GM19452 (cell line): ENCODE data around the gene SMG7.
A peak's percentile ranks its signal among the peaks of the same experiment; 100 is the strongest.

Experiments used
- ATAC-seq: cut with Tn5 transposase; IDR thresholded peaks from one replicate; pipeline ENCODE4 v1.9.1; 2021; ENCODE audit not compliant: unreplicated experiment

Gene SMG7

DNA sequence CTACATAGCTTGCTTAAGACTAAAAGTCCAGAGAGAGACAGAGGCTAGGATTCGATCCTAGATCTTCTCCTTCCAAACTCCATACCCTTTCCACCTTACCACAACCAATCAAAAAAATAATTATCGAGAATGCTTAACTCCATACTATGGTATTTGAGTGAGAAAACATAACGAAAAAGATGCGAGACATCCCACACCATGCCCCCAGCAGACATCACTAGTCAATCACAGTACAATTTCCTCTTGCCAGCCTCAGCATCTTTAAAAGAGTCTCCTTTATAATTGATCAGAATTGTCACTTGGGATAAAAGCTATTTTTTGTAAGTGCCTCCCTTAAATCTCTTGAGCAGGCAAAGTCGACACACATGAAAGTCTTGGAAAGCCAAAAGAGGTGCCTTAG is 117.1 kb downstream of the SMG7 start:
- ATAC-seq, result no peak

DNA sequence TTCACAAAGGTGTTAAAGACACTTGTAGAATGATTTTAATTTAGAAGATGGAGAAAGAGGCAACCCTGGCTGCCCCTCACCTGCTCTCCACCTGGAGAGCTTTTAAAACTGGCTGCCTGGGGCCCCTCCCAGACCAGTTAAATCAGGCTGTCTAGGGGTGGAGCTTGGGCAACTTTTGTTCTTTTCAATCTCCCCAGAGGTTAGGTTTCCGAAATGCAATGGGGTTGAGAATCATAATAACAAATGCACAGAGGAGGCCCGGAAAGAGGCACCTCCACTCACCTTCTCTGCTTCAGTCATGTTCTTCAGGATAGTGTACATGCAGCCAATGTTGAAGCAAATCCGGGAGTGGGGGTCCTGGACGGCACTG is 117.6 kb downstream of the SMG7 start:
- no peak for ATAC-seq

DNA sequence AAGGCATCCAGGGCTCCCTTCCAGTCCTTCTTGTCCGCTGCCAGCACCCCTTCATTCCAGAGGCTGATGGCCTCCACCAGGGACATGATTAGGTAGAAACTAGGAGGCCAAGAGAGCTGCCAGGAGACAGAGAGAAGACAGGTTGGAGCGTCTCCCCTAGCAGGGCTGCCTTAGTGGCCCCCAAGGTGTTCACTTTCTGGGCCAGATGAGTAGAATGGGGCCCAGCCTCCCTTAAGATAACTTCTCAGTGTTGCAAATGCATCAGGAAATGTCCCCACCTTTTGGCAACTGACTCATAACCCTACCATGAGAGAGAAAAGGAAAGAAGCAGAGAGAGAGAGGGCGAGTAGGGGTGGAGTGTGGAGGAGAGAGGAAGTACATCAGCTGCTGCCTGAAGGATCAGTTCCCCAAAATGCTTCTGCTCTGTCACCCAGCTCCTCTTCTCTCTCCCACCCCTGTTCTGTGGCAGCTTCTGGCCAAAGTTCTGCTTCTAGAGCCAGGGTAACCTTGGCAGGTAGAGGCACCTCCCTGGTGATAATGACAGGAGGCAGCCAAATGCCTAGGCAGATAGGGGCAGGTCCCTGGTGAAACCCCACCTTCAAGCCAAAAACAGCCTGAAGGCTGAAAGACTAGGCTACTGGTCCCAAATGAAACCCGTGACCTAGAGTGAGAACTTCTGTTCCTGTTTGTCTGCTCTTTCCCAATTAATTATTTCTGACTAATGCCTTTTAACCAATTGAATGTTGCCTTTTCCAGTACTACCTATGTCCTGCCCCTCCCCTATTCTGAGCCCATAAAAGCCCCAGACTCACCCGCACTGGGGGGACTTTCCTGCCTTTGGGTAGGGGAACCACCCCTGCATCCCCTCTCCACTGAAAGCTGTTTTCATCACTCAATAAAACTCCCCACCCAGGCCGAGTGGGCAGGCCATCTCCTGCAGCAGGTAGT is 118.2 kb downstream of the SMG7 start, which contains the start of gene NCF2:
Gene NCF2 (minus strand): TSS at position 216 of the 948 bp plus-strand sequence. CDS start 130 bp downstream, at position 86.
- ATAC-seq, result peak; percentile 76

DNA sequence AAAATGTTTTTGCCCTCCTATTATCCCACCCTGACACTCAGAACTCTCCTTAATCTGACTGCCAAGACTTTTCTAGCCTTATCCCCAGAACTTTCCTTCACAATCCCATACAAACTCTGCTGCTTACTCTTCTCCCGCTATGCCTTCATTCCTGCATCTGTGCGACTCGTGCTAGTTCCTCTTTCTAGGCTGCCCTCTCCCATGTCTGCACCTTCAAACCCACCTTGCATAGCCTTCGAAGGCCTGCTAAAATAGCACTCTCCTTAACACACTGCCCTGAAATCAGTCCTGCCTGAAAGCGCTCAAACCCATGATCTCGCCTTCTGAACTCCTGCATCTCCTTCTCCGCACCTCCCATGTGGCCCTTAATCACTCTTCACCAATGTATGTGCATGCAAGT is 120.4 kb downstream of the SMG7 start:
- ATAC-seq, result no peak

DNA sequence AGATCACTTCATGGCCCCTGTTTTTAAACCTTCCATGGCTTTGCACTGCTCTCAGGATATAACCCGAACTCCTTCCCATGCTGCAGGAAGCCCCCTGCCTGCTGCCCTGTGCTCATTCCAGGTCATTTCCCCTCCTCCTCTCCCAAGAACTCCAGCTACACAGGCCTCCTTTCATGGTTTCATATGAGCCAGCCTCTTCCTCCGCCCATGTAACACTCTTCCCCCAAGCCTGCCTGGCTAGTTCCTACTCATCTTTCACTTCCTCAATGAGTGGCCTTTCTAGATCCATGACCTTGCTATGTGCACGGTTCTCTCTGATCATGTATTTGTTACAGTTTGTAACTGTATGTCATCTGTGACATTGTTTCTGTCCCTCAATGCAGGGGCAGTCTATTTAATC is 121.1 kb downstream of the SMG7 start:
- peak; percentile 48 for ATAC-seq

DNA sequence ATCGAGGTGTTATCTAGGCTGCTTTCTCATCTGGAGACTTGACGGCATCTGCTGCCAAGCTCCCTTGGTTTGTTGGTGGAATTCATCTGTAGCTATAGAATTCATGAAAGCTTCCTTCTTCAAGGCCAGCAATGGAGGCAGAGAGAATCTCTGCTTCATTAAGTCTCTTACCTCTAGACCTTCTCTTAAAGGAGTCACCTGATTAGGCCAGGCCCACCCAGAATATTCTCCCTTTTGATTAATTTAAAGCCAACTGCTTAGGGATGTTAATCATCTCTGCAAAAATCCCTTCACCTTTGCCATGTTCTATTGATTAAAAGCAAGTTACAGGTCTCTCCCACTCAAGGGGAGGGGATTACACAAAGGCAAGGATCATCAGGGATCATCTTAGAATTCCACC is 123.2 kb downstream of the SMG7 start:
- ATAC-seq, result no peak

DNA sequence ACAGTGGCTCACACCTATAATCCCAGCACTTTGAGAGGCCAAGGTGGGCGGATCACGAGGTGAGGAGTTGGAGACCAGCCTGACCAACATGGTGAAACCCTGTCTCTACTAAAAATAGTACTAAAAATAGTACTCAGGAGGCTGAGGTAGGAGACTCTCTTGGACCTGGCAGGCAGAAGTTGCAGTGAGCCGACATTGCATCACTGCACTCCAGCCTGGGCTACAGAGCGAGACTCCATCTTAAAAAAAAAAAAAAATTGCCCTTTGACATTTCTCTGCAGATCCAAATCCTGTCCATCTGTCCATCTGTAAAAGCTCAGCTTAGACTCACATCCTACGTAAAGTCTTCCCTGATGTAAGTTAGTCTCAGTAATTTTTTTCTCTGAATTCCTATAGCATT is 124.2 kb downstream of the SMG7 start:
- no peak for ATAC-seq

DNA sequence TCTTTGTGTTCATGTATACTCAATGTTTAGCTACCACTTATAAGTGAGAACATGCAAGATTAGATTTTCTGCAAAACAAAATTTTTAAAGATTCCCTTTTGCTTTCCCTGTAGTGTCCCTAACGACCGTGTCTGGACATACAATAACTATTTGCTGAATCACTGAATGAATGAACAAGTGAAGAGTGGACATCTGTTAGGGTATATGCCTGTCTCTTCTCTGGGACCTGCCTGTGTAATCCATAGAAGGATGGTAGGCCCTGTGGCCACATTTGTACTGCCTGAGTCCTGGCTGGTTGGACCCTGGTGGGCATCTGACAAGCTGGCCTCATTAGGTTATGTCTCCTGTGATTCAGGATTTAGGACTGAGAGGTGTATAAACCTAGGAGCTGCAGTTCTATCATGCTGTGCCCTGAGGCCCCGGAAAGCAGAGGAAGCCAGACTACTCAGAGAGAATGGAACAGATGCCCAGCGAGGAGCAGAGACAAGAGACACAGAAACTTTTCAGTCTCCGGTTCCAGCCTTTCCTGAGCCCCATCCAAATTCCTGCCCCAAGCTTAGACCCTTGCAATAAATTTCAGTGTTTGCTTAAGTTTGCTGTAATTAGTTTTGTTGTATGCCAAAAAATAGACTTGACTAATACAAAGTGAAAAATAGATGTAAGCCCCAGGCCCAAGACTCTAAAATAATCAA is 125.5 kb downstream of the SMG7 start:
- ATAC-seq, result no peak

DNA sequence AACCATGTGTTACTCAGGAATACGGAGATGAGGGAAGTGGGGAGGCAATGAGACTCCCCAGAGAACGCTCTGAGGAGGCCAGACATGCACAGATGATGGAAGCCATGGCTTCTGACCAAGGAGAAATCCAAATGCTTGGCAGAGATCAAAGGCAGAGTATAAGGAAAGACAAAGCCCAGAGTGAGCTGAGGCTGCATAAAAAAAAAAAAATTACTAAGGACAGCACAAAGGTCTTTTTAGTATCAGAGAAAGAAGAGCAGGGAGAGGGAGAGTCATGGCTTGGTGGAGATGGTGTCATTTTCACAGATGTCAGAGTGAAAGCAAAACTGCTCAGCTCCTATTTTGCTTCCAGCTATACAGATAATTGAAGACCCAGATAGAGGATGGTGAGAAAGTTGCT is 126.1 kb downstream of the SMG7 start:
- ATAC-seq, result peak; percentile 80

DNA sequence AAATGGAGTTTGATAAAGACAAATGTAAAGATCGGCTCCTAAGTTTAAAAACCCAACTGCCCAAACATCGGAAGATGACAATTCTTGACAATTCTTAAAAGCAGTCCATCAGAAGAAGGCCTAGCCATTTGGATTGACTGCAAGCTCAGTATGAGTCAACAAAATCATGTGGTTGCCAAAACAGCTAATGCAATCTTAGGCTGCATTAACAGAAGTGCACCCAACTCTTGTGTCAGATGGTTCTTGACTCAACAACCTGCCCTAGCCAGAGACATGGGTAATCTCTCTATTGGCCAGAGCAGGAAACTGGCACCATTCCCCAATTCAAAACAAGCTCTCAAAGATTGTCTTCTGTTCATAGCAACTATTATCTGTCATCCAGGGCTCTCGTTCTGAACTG is 127.8 kb downstream of the SMG7 start:
- ATAC-seq, result no peak

DNA sequence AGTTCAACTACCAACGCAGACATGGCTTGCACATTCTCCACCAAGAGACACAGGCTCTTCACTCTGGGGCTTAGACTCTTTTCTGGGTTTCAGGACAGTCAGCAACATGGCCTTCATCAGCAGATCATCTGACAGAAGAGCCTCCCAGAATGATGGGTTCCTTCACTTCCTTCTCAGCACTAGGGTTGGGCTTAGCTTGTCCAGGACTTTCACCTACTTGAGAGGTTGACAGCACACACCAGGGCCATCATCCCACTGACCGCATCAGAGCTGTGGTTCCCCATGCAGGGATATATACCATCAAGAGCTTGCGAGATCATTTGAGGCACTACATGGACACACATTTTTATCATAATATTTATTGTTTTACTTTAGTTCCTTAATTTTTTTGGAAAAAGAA is 128.3 kb downstream of the SMG7 start:
- ATAC-seq, result no peak

DNA sequence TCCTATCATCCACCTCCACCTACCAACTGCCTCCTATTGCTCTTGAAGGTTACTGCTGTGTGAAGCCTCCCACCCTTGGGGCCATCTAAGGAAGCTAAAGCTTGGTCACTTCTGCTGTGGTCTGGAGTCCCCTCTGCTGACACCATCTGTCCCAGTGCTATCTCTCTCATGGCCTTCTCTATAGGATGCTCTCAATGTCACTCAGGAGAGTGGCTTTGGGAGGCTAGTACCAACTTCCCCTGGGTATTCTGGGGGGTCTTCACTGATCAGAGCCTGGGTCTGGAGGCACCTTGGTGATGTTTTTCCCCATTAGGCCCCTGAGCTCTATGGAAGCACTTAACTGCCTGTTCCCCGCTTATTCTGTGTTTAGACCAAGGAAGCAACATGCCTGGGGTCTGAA is 130.2 kb downstream of the SMG7 start:
- ATAC-seq, result no peak
